Measurements from ENCODE around the gene TAX1BP1. TPM values are rescaled to one million over a fixed set of nuclear protein-coding genes. Genes with fewer than 3 reads are reported as not detected.

Gene TAX1BP1
- total RNA-seq, 2 experiments from 2014 or later, result 72.5 to 74.8 TPM

DNA sequence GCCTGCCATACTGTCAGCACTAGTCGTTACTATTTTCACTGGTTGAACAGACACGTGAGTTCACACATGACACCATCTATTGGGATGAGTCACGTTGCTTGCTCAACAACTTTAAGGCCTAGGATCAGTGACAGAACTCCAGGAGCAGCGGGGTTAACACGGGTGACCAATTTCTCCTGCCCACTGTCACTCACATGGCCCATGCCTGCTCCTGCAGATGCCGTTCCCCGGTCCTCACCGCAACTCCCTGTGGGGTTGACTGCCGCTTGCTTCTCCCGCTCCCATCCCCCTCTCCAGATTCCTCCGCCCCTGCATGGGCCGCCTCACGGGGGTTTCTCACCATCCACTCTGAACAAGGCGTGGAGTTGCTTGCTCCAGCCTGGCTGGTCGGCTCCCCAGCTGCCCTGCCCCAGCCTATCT lies 128.2 kb downstream of the TAX1BP1 start:
- Mint-ChIP-seq H3K4me3 (no peak overlapping the region), H3K27me3 (no peaks in the 10 kb centered on the region), H3K9me3 (no peaks in the 10 kb centered on the region), H3K4me1 (no peaks in the 10 kb centered on the region), H3K36me3 (no peaks in the 10 kb centered on the region), H3K27ac (no peak overlapping the region)
- DNase-seq, result no peak

DNA sequence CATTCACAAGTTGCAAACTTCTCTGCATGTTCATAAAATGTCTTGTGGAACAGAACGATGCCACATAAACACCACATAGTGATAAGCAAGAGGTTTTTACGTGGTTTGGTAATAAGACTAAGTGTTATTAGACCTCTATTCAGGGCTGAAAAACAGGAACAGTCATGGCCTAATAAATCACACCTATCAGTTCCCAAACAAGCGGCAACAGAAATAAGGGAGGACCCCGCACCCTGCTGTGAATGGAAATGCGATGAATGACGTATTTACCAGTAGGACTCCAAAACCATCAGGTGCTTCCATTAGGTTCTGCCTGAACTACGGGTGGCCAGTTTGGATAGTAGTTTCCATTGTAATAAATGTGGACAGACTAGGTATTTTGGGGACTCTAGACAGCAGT lies 129.1 kb downstream of the TAX1BP1 start:
- Mint-ChIP-seq H3K9me3 (no peaks in the 10 kb centered on the region), H3K4me1 (no peaks in the 10 kb centered on the region), H3K27me3 (no peaks in the 10 kb centered on the region), H3K36me3 (no peaks in the 10 kb centered on the region), H3K27ac (no peak overlapping the region), H3K4me3 (no peak overlapping the region)
- DNase-seq, result no peak

DNA sequence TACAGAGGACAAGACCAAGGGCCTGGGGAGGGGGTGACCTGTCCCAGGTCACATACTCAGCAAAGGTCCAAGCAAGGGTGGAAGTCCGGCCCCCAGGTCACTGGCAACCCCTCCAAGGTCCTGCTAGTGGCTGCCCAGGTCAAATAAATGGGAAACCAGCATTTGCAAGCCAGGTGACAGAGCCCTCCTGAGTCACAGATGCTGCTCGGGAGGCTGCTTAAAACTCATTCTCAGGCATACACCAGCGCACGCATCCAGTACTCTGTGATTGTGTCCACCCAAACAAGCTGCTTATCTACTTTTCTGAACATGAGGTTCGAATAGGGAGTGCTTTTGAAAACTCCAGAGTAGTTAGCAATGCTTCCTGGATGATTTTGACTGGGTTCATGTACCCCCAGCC lies 130.6 kb downstream of the TAX1BP1 start:
- no peak overlapping the region for H3K4me3 Mint-ChIP-seq

DNA sequence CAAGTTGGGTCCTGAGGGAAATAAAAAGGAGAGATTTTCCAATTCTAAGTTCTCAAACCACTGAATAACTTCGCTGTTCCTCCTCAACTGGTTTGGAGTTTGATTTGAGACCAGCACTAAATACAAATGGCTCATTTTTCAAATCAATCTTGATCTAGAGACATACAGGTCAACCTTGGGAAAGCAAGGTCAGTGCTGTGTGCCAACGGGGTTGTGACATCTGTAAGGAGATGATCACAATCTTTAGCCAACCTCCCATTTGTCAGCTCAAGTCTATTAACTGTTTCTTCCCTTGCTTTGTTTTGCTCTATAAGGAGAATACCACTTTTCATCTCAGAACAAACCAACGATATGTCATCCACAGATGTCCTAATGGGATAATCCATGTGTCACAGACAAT lies 131.1 kb downstream of the TAX1BP1 start:
- Mint-ChIP-seq H3K4me3 (no peak overlapping the region), H3K27ac (no peak overlapping the region), H3K4me1 (no peaks in the 10 kb centered on the region)

More for the DNA sequence above, 130.6 kb downstream of the TAX1BP1 start:
- no peak for DNase-seq
- Mint-ChIP-seq H3K4me1 (no peaks in the 10 kb centered on the region), H3K9me3 (no peaks in the 10 kb centered on the region), H3K27ac (no peak overlapping the region), H3K36me3 (no peaks in the 10 kb centered on the region), H3K27me3 (no peaks in the 10 kb centered on the region)

DNA sequence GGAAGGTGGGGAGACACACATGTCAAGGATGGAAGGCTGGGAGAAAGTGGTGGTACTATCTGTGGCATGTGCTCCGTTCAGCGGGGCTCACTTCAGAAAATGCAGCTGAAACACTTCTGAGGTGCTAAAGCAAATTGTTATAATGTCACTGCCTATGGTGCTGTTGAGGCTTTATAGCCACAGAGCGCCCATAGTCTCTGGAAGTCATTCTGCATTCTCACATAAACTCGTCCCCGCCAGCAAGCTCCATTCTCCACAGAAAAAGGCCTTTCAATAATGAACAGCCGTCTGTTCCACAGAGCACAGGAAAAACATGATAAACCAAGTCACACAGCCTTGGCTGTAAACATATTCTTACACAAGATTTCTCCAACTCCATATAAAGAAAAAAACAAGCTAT lies 131.9 kb downstream of the TAX1BP1 start:
- DNase-seq, result no peak
- Mint-ChIP-seq H3K27ac (no peak overlapping the region), H3K9me3 (no peaks in the 10 kb centered on the region), H3K27me3 (no peaks in the 10 kb centered on the region), H3K36me3 (no peaks in the 10 kb centered on the region), H3K4me3 (no peak overlapping the region), H3K4me1 (no peaks in the 10 kb centered on the region)

More for the DNA sequence above, 131.1 kb downstream of the TAX1BP1 start:
- no peaks in the 10 kb centered on the region for H3K27me3 Mint-ChIP-seq
- no peaks in the 10 kb centered on the region for H3K9me3 Mint-ChIP-seq
- no peak for DNase-seq
- H3K36me3 Mint-ChIP-seq, result no peaks in the 10 kb centered on the region

DNA sequence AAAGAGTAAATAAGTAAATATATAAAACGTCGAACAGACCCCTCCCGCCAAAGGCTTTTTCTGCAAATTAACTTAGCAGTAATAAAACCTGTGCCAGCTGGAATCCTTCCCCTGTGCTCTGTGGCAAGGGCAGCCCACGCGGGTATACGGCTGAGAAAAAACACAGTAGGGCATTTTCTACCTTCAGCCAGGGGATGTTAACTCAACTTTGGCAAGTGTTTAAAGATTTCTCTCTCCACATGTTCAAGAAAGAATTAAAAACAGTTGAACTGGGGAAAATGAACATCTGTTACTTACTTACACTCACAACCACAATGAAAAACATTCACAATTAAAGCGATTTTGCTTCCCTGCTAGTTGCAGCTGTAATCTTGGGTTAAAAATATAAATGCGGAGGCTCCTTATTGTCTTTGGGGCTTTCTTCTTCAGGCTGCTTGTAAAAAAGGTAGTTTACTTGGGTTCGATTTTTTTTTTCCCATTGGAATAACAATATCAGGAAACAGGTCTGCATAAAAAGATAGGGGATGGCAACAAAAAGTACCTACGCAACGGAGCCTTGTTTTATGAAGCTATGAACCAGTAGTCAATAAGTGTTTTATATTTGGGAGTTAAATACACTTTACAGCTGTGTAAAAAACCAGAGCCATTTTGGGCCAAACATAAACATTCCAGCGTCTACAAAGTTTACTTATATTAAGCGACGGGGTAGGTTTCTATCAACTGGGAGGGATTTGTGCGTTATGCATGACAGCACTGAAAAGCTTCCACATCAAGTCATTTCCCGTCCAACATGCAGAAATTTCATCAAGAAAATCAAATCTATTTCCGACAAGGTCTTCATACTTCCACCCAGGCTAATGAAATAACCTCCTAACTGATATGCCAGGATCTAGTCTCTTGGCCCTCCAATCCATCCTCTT lies 132.7 kb downstream of the TAX1BP1 start:
- Mint-ChIP-seq H3K4me3 (no peak overlapping the region), H3K27me3 (no peaks in the 10 kb centered on the region), H3K9me3 (no peaks in the 10 kb centered on the region), H3K4me1 (no peaks in the 10 kb centered on the region), H3K36me3 (no peaks in the 10 kb centered on the region), H3K27ac (no peak overlapping the region)
- DNase-seq, result no peak

DNA sequence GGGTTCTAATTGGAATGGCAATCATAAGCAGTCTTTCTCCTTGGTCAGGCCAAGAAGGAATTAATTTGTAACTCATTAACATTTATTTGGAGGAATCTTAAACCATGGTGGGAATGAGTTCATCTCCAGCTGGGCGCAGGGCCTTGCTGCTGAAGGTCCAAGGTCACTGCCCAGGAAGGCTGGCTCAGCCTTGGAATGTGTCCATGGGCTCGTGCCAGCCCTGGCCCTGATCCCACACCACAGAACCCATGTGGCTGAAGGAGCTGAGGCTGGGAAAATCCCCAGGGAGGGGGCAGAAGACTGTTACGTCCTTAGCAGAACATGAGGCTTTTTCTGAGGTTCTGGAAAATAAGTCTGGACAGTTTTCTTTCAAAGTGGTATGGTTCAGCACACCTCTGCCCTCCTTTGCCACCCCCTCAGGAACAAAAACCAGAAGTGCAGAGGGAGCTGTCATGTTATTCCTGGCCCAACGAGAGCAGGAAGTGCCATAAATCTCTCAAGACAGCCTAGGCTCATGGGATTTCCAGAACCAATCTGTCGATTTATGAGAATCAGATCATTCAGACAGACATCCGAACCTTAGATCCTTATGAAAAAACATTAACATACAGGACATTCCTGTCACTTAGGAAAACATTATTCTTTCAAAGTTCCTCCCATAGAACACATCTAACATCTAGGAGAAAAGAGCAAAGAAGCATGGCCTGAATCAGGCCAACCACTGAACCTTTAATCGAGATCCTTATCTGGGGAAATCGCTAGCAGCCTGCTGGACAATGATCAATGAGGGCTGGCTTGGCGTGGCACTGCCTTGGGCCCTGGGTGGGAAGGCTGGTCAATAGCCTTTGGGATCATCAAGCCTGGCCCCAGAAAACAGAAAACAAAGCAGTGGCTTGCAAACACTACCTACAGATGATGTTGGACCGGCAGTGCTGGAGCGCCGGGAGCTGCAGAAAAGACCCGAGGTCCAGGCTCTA lies 134.3 kb downstream of the TAX1BP1 start:
- DNase-seq, result no peak
- H3K4me1 Mint-ChIP-seq, result no peaks in the 10 kb centered on the region
- no peaks in the 10 kb centered on the region for H3K27me3 Mint-ChIP-seq
- no peaks in the 10 kb centered on the region for H3K36me3 Mint-ChIP-seq
- no peak overlapping the region for H3K4me3 Mint-ChIP-seq
- H3K27ac Mint-ChIP-seq, result no peak overlapping the region
- no peaks in the 10 kb centered on the region for H3K9me3 Mint-ChIP-seq

DNA sequence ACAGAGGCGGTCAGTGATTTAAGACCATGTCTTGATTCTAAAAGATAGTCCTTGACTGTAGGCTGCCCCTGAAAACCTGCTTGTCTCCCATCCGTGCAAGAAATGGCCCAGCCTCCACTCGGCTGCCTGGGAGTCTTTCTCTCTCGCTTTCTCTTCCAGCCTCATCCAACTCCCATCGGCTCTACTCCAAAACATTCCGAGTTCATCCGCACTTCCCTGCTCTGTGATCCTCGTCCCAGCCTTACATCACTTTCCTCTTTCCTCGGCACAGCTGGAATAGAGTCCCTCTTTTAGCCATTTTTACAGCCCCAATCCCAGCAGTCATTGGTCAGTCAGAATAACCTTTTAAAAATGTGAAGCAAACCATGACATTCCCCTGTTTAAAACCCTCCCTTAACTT lies 135.1 kb downstream of the TAX1BP1 start:
- H3K27me3 Mint-ChIP-seq, result no peaks in the 10 kb centered on the region
- no peak for DNase-seq
- H3K4me3 Mint-ChIP-seq, result no peak overlapping the region
- no peaks in the 10 kb centered on the region for H3K36me3 Mint-ChIP-seq
- H3K27ac Mint-ChIP-seq, result no peak overlapping the region
- H3K4me1 Mint-ChIP-seq, result no peaks in the 10 kb centered on the region
- H3K9me3 Mint-ChIP-seq, result no peaks in the 10 kb centered on the region

DNA sequence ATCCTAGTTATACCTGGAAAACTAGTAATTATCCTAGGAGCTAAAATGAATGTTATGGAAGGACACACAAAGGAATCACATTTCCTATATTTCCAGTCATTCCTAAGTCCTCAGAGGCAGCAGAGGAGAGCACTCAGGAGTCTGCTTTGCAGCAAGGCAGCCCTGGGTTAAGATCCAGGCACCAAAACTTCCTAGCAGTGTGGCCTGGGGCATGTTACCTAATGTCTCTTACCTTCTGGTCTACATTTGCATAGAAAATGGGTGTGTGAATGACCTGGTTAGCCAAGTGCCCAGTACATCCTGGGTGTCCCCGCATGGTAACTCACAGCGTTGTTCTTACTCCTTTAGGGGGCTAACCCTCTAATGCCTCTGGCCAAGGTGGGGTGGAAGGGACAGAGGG lies 135.9 kb downstream of the TAX1BP1 start:
- H3K36me3 Mint-ChIP-seq, result no peaks in the 10 kb centered on the region
- no peaks in the 10 kb centered on the region for H3K4me1 Mint-ChIP-seq
- no peak overlapping the region for H3K4me3 Mint-ChIP-seq

DNA sequence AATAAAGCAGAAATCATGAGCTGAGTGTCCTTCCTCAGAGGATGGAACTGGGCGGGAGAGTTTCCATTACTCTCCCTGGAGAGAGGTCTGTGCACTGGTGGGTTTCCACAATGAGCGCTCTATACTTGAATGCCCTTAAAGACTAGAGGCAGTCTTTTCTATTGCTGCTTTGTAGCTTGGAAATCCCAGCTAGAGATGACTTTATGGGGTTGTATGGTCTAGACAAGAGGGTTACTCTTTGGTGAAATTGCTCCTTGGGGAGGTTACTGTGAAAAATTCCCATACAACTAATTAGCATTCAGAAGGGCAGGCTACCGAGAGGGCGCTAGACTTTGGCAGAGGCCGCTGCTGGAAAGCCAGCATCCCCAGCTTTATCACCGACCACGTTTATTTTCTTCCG lies 136.8 kb downstream of the TAX1BP1 start:
- no peaks in the 10 kb centered on the region for H3K4me1 Mint-ChIP-seq
- DNase-seq, result no peak
- no peaks in the 10 kb centered on the region for H3K36me3 Mint-ChIP-seq
- no peaks in the 10 kb centered on the region for H3K27me3 Mint-ChIP-seq
- H3K27ac Mint-ChIP-seq, result no peak overlapping the region
- H3K9me3 Mint-ChIP-seq, result no peaks in the 10 kb centered on the region
- H3K4me3 Mint-ChIP-seq, result no peak overlapping the region

More for the DNA sequence above, 135.9 kb downstream of the TAX1BP1 start:
- H3K27me3 Mint-ChIP-seq, result no peaks in the 10 kb centered on the region
- no peak for DNase-seq
- no peaks in the 10 kb centered on the region for H3K9me3 Mint-ChIP-seq
- no peak overlapping the region for H3K27ac Mint-ChIP-seq

Other genes starting within 250 kb of the TAX1BP1 start
- 10 to 100 TPM; 18.5 to 19.8 TPM for gene HIBADH, start 77.3 kb upstream of the TAX1BP1 start, total RNA-seq